HG03108 (cell line): ENCODE results near the gene TMEM43.

ENCODE experiments used
- ATAC-seq: cut with Tn5 transposase; IDR thresholded peaks from one replicate; pipeline ENCODE4 v1.9.1; 2021; ENCODE audit warnings: moderate library complexity; ENCODE audit not compliant: unreplicated experiment

TMEM43 gene

DNA sequence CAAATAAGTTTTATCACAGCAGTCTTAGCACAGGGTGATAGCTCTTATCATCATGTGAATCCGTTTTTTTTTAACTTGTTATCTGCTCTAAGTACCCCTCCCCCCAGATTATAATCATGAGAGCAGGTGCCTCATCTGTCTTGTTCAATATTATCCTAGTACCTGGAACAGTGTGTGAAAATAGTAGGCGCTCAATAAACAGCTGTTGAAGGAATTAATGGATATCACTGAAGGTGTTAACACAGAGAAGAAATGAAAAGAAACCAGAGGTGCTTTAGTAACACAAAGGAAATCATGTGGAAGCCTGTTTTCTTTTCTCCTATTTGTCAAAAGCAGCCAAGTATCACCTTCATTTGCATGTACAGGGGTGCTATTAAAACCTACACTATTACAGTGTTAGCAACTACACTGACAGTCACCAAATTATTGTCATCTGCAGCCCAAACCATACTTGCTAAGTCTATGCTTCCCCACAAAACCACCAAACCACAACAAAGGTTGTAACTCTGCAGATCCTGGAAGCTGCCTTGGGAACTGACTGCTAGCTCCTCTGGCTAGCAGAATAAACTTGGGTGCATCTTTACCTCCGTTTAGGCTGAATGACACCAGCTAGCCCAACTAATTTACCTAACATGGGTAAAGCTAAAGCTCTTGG is 50.7 kb downstream of the TMEM43 start:
- ATAC-seq = no peak

DNA sequence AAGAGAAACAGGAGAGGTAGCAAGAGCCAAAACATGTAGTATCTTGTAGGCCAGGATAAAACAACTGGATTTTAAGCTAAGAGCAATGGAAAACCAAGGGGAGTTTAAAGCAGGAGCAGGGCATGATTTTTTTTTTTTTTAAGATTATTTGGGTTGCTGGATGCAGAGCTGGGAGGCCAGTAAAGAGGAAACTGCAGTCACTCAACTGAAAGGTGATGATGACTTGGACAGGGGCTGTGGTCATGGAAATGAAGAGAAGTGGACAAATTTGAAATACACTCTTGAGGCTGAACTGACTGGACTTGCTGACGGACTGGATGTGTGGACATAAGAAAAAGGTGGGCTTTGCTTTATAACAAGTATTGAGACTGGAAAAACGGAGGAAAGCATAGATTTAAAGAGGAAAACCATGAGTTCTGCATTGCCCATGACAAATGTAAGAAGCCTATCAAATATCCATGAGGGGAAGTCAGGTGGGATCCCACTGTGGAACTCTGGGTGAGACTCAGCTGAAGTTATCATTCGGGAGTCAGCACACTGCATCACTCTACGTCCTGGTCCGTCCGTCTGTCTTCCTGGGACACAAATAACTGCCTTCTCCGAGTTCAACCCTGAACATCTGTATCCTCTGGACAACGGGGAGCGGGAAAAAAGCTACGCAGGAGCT is 52.9 kb downstream of the TMEM43 start:
- no peak for ATAC-seq

DNA sequence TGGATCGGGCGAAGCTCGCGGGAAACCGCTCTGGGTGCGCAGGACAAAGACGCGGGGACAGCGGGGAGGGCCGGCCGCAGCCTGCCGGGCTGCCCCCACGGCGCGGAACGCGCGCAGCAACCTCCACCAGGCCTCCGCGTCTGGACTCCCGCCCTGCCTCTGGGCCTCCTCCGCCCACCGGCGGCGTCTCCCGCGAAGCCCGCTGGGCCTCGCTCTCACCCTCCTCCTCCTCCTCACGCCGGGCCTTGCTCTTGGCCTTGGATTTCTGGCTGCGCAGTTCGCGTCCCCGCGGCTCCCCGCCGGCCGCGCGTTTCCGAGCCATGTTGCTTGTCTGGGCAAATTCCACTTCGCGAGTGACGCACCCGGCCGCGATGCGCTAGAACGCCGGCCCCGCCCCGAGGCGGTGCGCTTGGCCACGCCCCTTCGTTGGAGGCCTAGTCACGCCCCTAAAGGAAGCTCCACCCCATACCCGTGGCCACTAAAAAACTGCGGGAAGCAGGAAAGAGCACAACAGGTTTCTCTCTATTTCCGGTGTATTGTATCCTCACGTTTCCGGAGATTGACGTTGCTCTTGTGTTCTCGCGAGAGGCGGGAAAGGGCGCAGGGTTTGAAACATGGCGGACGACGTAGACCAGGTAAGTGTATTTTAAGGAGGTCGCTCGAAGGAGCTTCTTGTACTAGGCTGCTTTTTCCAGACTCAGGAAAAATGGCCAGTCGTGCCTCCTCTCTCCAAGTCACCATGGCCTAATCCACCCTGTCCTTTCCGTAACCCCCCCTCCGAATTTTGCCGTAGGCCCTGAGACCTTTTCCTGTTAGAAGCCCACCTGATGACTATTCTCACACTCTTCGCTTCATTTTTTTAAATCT is 53.6 kb downstream of the TMEM43 start, which contains the start of the genes LSM3 and XPC:
TSS of gene LSM3 (plus strand) at position 571 of the 867 bp plus-strand sequence. CDS start at position 615, 44 bp downstream.
TSS of gene XPC (minus strand) at position 355 of the 867 bp plus-strand sequence. CDS start at position 322, 33 bp downstream.
- ATAC-seq = peak; percentile 91

DNA sequence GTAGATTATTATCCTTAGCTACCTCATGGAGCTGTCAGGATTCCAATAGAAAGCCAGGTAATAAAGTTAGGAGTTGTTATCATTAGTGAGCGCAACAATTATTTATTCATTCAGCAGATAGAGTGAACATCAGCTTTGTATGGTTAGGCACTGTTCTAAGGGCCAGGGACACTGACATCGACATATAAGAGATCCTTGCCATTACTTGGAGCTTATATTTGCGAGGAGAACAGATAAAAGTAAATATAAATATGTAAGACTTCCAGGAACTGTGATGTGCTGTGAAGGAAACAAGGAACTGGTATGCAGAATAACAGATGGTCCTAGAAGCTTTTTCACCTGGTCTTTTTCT is 54.2 kb downstream of the TMEM43 start:
- no peak for ATAC-seq

DNA sequence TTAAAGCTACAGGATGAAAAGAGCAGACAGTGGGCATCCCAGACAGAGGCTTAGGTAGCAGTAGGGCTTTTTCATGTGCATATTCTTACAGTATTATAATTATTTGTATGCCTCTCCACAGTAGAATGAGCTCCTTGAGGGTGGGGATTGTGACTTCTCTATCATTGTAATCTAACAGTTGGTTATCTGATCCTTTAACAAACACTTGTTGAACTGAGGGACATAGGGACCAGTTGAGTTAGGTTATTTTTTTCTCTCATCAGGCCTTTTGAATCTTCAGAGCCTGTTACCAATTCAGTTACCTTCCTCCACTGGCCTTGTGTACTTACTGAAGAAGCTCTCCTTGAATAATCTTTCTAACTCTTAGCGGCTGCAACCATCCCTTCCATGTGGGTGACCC is 54.9 kb downstream of the TMEM43 start:
- no peak for ATAC-seq

DNA sequence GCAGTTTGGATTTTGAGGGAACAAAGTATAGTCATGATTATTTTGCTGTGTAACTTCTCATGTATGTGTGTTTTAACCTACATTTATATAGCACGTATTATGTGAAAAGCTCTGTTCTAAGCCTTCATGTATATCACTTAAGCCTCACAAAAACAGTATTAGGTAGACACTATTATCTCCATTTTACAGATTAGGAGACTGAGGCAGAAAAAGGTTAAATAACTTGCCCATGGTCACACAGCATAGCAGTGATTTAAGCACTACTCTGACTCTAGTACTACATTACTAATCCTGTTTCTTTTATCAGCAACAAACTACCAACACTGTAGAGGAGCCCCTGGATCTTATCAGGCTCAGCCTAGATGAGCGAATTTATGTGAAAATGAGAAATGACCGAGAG is 56.4 kb downstream of the TMEM43 start:
- no peak for ATAC-seq

DNA sequence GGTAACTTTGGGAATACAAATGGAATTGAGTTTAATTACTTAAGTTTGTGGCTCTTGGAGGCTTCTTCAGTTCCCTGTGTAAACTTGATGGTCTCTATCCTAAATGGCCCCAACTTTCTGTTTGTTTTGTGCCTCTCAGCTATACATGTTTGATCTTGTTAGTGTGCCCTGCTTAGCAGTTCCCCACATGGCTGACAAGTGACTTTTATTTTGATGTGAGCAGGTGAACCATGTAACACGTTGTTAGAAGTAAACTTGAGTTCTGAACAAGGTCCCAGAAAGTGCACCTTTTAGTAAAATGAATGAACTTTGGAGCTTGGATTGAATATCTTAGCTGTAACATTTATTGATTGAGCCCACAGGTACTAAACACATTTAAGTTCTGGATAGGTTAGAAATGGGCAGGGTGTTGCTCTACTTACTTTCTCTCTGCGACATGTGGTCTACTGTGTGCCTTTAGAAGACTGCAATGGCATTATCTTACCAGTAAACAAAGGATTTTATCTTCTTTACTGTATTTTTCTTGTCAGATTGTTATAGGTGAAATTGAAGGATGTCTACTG is 58.2 kb downstream of the TMEM43 start:
- ATAC-seq = no peak

DNA sequence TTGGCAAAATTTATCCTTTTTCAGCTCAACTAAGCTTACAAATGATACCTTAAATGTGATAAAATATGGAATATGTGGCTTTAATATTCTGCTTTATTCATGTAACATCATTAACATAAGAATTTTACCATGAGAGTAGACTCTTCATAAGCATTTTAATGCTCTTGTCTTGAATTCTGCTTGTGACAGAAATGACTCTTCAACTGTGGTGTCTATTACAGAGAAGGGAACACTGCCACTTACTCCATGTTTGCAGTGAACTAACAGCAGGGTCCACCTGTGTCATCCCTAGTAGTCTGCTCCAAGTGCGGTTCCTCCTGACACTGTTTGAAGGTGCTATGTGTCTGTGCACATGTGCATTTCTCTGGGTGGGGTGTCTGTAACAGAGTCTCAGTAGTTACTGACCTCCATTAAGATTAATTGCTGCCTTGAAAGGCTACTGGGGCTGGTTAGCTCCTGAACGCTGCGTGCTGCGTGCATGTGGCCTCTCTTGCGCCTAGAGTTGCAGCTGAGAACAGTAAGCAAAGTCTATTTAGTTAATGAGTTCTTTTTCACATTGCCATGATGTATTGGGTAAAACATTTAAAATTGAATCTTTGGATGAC is 62.1 kb downstream of the TMEM43 start:
- no peak for ATAC-seq

DNA sequence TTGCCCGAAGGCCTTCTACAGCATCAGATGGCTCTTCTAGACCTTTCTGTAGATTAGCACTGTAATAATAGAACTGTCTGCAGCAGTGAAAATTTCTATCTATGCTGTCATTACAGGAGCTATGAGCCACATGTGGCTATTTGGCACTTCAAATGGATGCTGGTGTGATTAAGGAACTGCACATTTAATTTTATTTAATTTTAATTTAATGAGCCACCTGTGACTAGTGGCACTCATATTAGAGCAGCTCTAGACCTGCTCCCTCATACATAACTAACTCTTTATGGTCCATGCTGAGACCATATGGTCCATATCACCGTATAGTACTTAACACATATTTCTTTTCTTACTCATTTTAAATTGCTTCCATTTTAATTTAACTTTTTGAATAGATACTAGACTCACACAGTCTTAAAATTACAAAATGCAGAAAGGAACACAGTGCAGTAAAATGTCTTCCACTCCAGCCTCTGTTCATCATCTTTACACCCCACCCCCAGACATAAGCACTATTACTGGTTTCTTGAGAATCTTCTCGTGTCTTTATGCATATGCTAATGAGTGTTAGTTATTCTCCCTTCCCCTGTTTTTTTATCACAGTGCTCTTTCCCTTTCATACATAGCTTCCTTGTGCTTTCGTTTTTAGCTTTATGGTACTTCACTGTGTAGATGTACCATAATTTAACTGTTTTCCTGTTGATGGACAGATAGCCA is 63.3 kb downstream of the TMEM43 start:
- no peak for ATAC-seq
